GM23338 (cell line): ENCODE data around the gene CORO2A. TPM values are rescaled to one million over a fixed set of nuclear protein-coding genes. Genes with fewer than 3 reads are reported as not detected.
A peak's percentile ranks its signal among the peaks of the same experiment; 100 is the strongest.

Experiments
- ATAC-seq: fragments of 200-7000 bp; cut with Tn5 transposase; 3 replicates; pipeline ENCODE4 v1.9.1; 2020
- DNase-seq: peaks from one replicate; pipeline ENCODE4 v3.0.0-alpha.2; 2015; ENCODE audit warnings: low spot score
- H2AFZ ChIP-seq: fragments of 200-600 bp; sonication (generic); 2 replicates; pipeline ENCODE4 v1.8.0; 2016; ENCODE audit warnings: antibody characterized with exemption, mild to moderate bottlenecking, moderate library complexity
- H3F3A ChIP-seq: fragments of 200-600 bp; sonication (generic); replicated peaks from 2 replicates; pipeline ENCODE4 v1.8.0; 2017; ENCODE audit warnings: antibody characterized with exemption, mixed run types, low read depth
- H3K27ac ChIP-seq: fragments of 200-600 bp; sonication (generic); 2 replicates; pipeline ENCODE4 v1.6.1; 2016; ENCODE audit warnings: low read depth
- H3K27me3 ChIP-seq: fragments of 200-600 bp; sonication (generic); 2 replicates; pipeline ENCODE4 v1.8.0; 2016; ENCODE audit warnings: mild to moderate bottlenecking, mixed run types, moderate library complexity; ENCODE audit not compliant: insufficient read depth
- H3K36me3 ChIP-seq: fragments of 200-600 bp; sonication (generic); 2 replicates; pipeline ENCODE4 v1.8.0; 2016; ENCODE audit warnings: mild to moderate bottlenecking; ENCODE audit not compliant: insufficient read depth
- H3K4me1 ChIP-seq: fragments of 200-600 bp; sonication (generic); 2 replicates; pipeline ENCODE4 v1.8.0; 2016; ENCODE audit warnings: mild to moderate bottlenecking, moderate library complexity; ENCODE audit not compliant: insufficient read depth
- H3K4me2 ChIP-seq: fragments of 200-600 bp; sonication (generic); 2 replicates; pipeline ENCODE4 v1.7.1; 2017; ENCODE audit warnings: mixed run types
- H3K4me3 ChIP-seq: fragments of 200-600 bp; sonication (generic); 2 replicates; pipeline ENCODE4 v1.6.1; 2016; ENCODE audit warnings: mixed run types
- H3K79me2 ChIP-seq: fragments of 200-600 bp; sonication (generic); replicated peaks from 2 replicates; pipeline ENCODE4 v1.8.0; 2017; ENCODE audit warnings: mild to moderate bottlenecking; ENCODE audit not compliant: insufficient read depth
- H3K9me2 ChIP-seq: fragments of 200-600 bp; sonication (generic); 2 replicates; pipeline ENCODE4 v1.8.0; 2017; ENCODE audit not compliant: insufficient read depth
- H4K20me1 ChIP-seq: fragments of 200-600 bp; sonication (generic); replicated peaks from 2 replicates; pipeline ENCODE4 v1.8.0; 2017; ENCODE audit warnings: mild to moderate bottlenecking; ENCODE audit not compliant: insufficient read depth
- H3K27ac Mint-ChIP-seq: 2 replicates; pipeline ENCODE4 v1.8.0; 2020; ENCODE audit warnings: inconsistent platforms, mild to moderate bottlenecking, moderate library complexity, mixed read lengths
- H3K27me3 Mint-ChIP-seq: 3 replicates; pipeline ENCODE4 v1.8.0; 2022; ENCODE audit warnings: low read depth, mild to moderate bottlenecking, moderate library complexity, mixed read lengths, inconsistent platforms; ENCODE audit not compliant: insufficient read depth, poor library complexity
- H3K36me3 Mint-ChIP-seq: 3 replicates; pipeline ENCODE4 v1.8.0; 2021; ENCODE audit warnings: low read depth, mild to moderate bottlenecking, inconsistent platforms, moderate library complexity, mixed read lengths
- H3K4me1 Mint-ChIP-seq: 3 replicates; pipeline ENCODE4 v1.8.0; 2020; ENCODE audit warnings: mild to moderate bottlenecking, inconsistent platforms, mixed read lengths
- H3K4me3 Mint-ChIP-seq: 3 replicates; pipeline ENCODE4 v1.8.0; 2021; ENCODE audit warnings: moderate library complexity, mild to moderate bottlenecking, inconsistent platforms, mixed read lengths
- H3K9me3 Mint-ChIP-seq: 3 replicates; pipeline ENCODE4 v1.8.0; 2020; ENCODE audit warnings: moderate library complexity, mild to moderate bottlenecking, inconsistent platforms, mixed read lengths
- CREB1 ChIP-seq: fragments of 250-450 bp; sonication (Bioruptor Pico); IDR thresholded peaks from 2 replicates; pipeline ENCODE4 v1.5.0; 2020; ENCODE audit warnings: low read depth, mild to moderate bottlenecking, moderate library complexity
- CTCF ChIP-seq, 2 experiments: fragments of 200-600 bp in 1 of 2; sonication (generic) in 1 of 2; conservative IDR thresholded peaks; 2 replicates each; pipeline versions ENCODE4 v1.5.1 to v1.6.1; 2016 to 2017; ENCODE audit warnings: antibody characterized with exemption in 2 of 2, low read depth in 2 of 2, mild to moderate bottlenecking in 2 of 2, moderate library complexity in 1 of 2
- ETS1 ChIP-seq: IDR thresholded peaks from 2 replicates; pipeline ENCODE4 v1.6.1; 2016; ENCODE audit warnings: antibody characterized with exemption
- EZH2 ChIP-seq: fragments of 200-600 bp; sonication (generic); IDR thresholded peaks from one replicate; pipeline ENCODE4 v1.8.0; 2017; ENCODE audit warnings: antibody characterized with exemption, mild to moderate bottlenecking, low read depth; ENCODE audit not compliant: unreplicated experiment
- EZH2phosphoT487 ChIP-seq: fragments of 200-600 bp; sonication (generic); IDR thresholded peaks from one replicate; pipeline ENCODE4 v1.8.1; 2018; ENCODE audit warnings: antibody characterized with exemption; ENCODE audit not compliant: unreplicated experiment
- JUNB ChIP-seq: IDR thresholded peaks from one replicate; pipeline ENCODE4 v1.6.1; 2016; ENCODE audit warnings: antibody characterized with exemption; ENCODE audit not compliant: unreplicated experiment
- NANOG ChIP-seq: IDR thresholded peaks from 2 replicates; pipeline ENCODE4 v1.6.1; 2016; ENCODE audit warnings: antibody characterized with exemption, borderline replicate concordance
- POLR2AphosphoS5 ChIP-seq: IDR thresholded peaks from 2 replicates; pipeline ENCODE4 v1.6.1; 2016; ENCODE audit warnings: antibody characterized with exemption, low read depth
- REST ChIP-seq: IDR thresholded peaks from one replicate; pipeline ENCODE4 v1.6.1; 2018; ENCODE audit warnings: antibody characterized with exemption; ENCODE audit not compliant: unreplicated experiment
- STAT1 ChIP-seq: IDR thresholded peaks from one replicate; pipeline ENCODE4 v1.6.1; 2016; ENCODE audit warnings: antibody characterized with exemption; ENCODE audit not compliant: unreplicated experiment
- ZNF114 ChIP-seq: fragments of 250-450 bp; sonication (Bioruptor Pico); IDR thresholded peaks from 2 replicates; pipeline ENCODE4 v1.5.0; 2020; ENCODE audit warnings: mild to moderate bottlenecking, moderate library complexity
- ZNF331 ChIP-seq: fragments of 250-450 bp; sonication (Bioruptor Pico); IDR thresholded peaks from 2 replicates; pipeline ENCODE4 v1.5.0; 2020; ENCODE audit warnings: low read depth, mild to moderate bottlenecking, moderate library complexity
- ZNF462 ChIP-seq: fragments of 250-450 bp; sonication (Bioruptor Pico); IDR thresholded peaks from 2 replicates; pipeline ENCODE4 v1.5.0; 2020; ENCODE audit warnings: mild to moderate bottlenecking, moderate library complexity
- polyA plus RNA-seq: library from polyadenylated mRNA; unstranded; fragments of >200 nt; fragmentation: Nextera tagmentation; extraction: Ambion mirVana; gene quantifications from 2 replicates; pipeline ENCODE4 v1.2.1, GENCODE V29; 2016
- total RNA-seq: library from RNA; depleted of rRNA; stranded (reverse); fragments of >200 nt; shearing (Covaris generic); gene quantifications from 2 replicates; pipeline ENCODE4 v1.2.3, GENCODE V29; 2014

The CORO2A gene
- total and polyA plus RNA-seq, 2 experiments from 2014 or later, result 12.9 to 27.6 TPM

- ATAC-seq (peak; percentile 61), DNase-seq (no peak)
- Histone ChIP-seq H3K4me3 (no peak overlapping the region), H3K36me3 (no peaks in the 10 kb centered on the region), H3K4me2 (no peak overlapping the region), H3K4me1 (no peaks in the 10 kb centered on the region), H3K79me2 (no peaks in the 10 kb centered on the region), H3K27me3 (no peaks in the 10 kb centered on the region), H4K20me1 (0 out of 2 replicates have a peak, but pooled peaks cover 4% of the 10 kb centered on the region), H3K27ac (no peak overlapping the region), H2AFZ (no peak overlapping the region), H3F3A (no peaks in the 10 kb centered on the region), H3K9me2 (no peaks in the 10 kb centered on the region)
- peaks cover 7% of the 10 kb centered on the region for H3K27me3 Mint-ChIP-seq
- TF ChIP-seq STAT1 (no peak), REST (no peak), ZNF114 (no peak), JUNB (no peak), EZH2 (no peak), EZH2phosphoT487 (no peak), ZNF331 (CRISPR knock-in tag) (no peak), ETS1 (no peak), CREB1 (no peak), NANOG (no peak), POLR2AphosphoS5 (no peak), ZNF462 (CRISPR knock-in tag) (no peak), CTCF (conservative IDR thresholded peaks at IDR 0.05; ENCODE audit: low read depth in 2 of 2) (no peak)
- no peak overlapping the region for H3K27ac Mint-ChIP-seq
- H3K4me3 Mint-ChIP-seq, result no peak overlapping the region
- peaks cover 3% of the 10 kb centered on the region; the same call in 2 of the 3 replicates for H3K4me1 Mint-ChIP-seq
- H3K36me3 Mint-ChIP-seq, result no peaks in the 10 kb centered on the region; the same call in 2 of the 3 replicates
- H3K9me3 Mint-ChIP-seq, result no peaks in the 10 kb centered on the region
These were observed 50.1 kb downstream of the CORO2A start for GRCh38 chr9:98142182-98142907.
